Measurements from ENCODE around the gene CEBPZ. TPM values are rescaled to one million over a fixed set of nuclear protein-coding genes. Genes with fewer than 3 reads are reported as not detected.

The CEBPZ gene
- total RNA-seq, 1 donor, result 36.6 TPM

GRCh38 chr2:37180006-37180639 lies 51.3 kb downstream of the CEBPZ start:
- Histone ChIP-seq H3K9me3 (ENCODE audit: low read depth, low read length) (no peaks in the 10 kb centered on the region), H3K27me3 (ENCODE audit: insufficient read depth, low read length) (no peaks in the 10 kb centered on the region), H3K4me3 (ENCODE audit: insufficient read depth, low read length) (peak overlapping the region; percentile 12), H4K20me1 (ENCODE audit: insufficient read depth, low read length) (no peaks in the 10 kb centered on the region), H3K79me2 (ENCODE audit: insufficient read depth, low read length) (no peaks in the 10 kb centered on the region), H3K4me2 (ENCODE audit: insufficient read depth, low read length) (peak overlapping the region; percentile 40), H2AFZ (ENCODE audit: low read length) (peak overlapping the region; percentile 59), H3K4me1 (ENCODE audit: insufficient read depth, low read length) (no peaks in the 10 kb centered on the region), H3K36me3 (ENCODE audit: insufficient read depth, low read length) (no peaks in the 10 kb centered on the region), H3K27ac (ENCODE audit: low read depth, low read length) (no peak overlapping the region)
- TF ChIP-seq CTCF (IDR thresholded peaks at IDR 0.05; ENCODE audit: extremely low read depth, low read depth, low read length), result no peak
- DNase-seq (ENCODE audit: insufficient read length, low spot score, missing footprints), result peak; percentile 69

- no peak for TF ChIP-seq CTCF (IDR thresholded peaks at IDR 0.05; ENCODE audit: extremely low read depth, low read depth, low read length)
- Histone ChIP-seq H3K4me3 (ENCODE audit: insufficient read depth, low read length) (no peak overlapping the region), H3K27ac (ENCODE audit: low read depth, low read length) (no peak overlapping the region), H4K20me1 (ENCODE audit: insufficient read depth, low read length) (no peaks in the 10 kb centered on the region), H3K4me2 (ENCODE audit: insufficient read depth, low read length) (no peak overlapping the region), H3K4me1 (ENCODE audit: insufficient read depth, low read length) (no peaks in the 10 kb centered on the region), H3K9me3 (ENCODE audit: low read depth, low read length) (no peaks in the 10 kb centered on the region), H3K36me3 (ENCODE audit: insufficient read depth, low read length) (no peaks in the 10 kb centered on the region), H3K27me3 (ENCODE audit: insufficient read depth, low read length) (no peaks in the 10 kb centered on the region), H2AFZ (ENCODE audit: low read length) (peak overlapping the region; percentile 37), H3K79me2 (ENCODE audit: insufficient read depth, low read length) (no peaks in the 10 kb centered on the region)
- no peak for DNase-seq (ENCODE audit: insufficient read length, low spot score, missing footprints)
These were observed 57.7 kb downstream of the CEBPZ start for GRCh38 chr2:37173741-37174140.

- H3K9me3 ChIP-seq (ENCODE audit: low read depth, low read length), result no peaks in the 10 kb centered on the region
- no peak overlapping the region for H2AFZ ChIP-seq (ENCODE audit: low read length)
- H3K4me2 ChIP-seq (ENCODE audit: insufficient read depth, low read length), result no peak overlapping the region
- no peak overlapping the region for H3K4me3 ChIP-seq (ENCODE audit: insufficient read depth, low read length)
- DNase-seq (ENCODE audit: insufficient read length, low spot score, missing footprints), result no peak
- TF ChIP-seq CTCF (IDR thresholded peaks at IDR 0.05; ENCODE audit: extremely low read depth, low read depth, low read length), result no peak
- H3K79me2 ChIP-seq (ENCODE audit: insufficient read depth, low read length), result no peaks in the 10 kb centered on the region
- H4K20me1 ChIP-seq (ENCODE audit: insufficient read depth, low read length), result no peaks in the 10 kb centered on the region
- no peaks in the 10 kb centered on the region for H3K4me1 ChIP-seq (ENCODE audit: insufficient read depth, low read length)
- H3K27me3 ChIP-seq (ENCODE audit: insufficient read depth, low read length), result no peaks in the 10 kb centered on the region
- no peaks in the 10 kb centered on the region for H3K36me3 ChIP-seq (ENCODE audit: insufficient read depth, low read length)
- no peak overlapping the region for H3K27ac ChIP-seq (ENCODE audit: low read depth, low read length)
These were observed 59.8 kb downstream of the CEBPZ start for GRCh38 chr2:37171624-37171950.

GRCh38 chr2:37168217-37168981 lies 63.0 kb downstream of the CEBPZ start:
- no peaks in the 10 kb centered on the region for H3K27me3 ChIP-seq (ENCODE audit: insufficient read depth, low read length)

More at GRCh38 chr2:37168217-37168981, 63.0 kb downstream of the CEBPZ start:
- Histone ChIP-seq H3K9me3 (ENCODE audit: low read depth, low read length) (no peaks in the 10 kb centered on the region), H3K36me3 (ENCODE audit: insufficient read depth, low read length) (no peaks in the 10 kb centered on the region), H3K79me2 (ENCODE audit: insufficient read depth, low read length) (no peaks in the 10 kb centered on the region), H3K4me3 (ENCODE audit: insufficient read depth, low read length) (no peak overlapping the region), H3K27ac (ENCODE audit: low read depth, low read length) (no peak overlapping the region), H3K4me2 (ENCODE audit: insufficient read depth, low read length) (peak overlapping the region; percentile 49), H3K4me1 (ENCODE audit: insufficient read depth, low read length) (no peaks in the 10 kb centered on the region), H4K20me1 (ENCODE audit: insufficient read depth, low read length) (no peaks in the 10 kb centered on the region), H2AFZ (ENCODE audit: low read length) (peak overlapping the region; percentile 80)
- DNase-seq (ENCODE audit: insufficient read length, low spot score, missing footprints), result peak; percentile 52
- TF ChIP-seq CTCF (IDR thresholded peaks at IDR 0.05; ENCODE audit: extremely low read depth, low read depth, low read length), result peak; percentile 71
